ENCODE measurements around the gene TPO.
"Not testable (repeated sequence)": the region's sequence is repeated elsewhere in the genome, so short reads cannot be mapped to it uniquely, and the experiment has no call there.

The TPO gene

GRCh38 chr2:1488181-1488671 lies 75.0 kb downstream of the TPO start:
- no peak for DNase-seq

GRCh38 chr2:1488851-1489250 lies 75.6 kb downstream of the TPO start:
- no peak for DNase-seq

- no peak for DNase-seq
These were observed 76.2 kb downstream of the TPO start for GRCh38 chr2:1489486-1489885.

GRCh38 chr2:1490381-1490780 lies 77.1 kb downstream of the TPO start:
- not testable (repeated sequence) for DNase-seq

- no peak for DNase-seq
These were observed 78.5 kb downstream of the TPO start for GRCh38 chr2:1491751-1492150.

GRCh38 chr2:1492231-1492630 lies 79.0 kb downstream of the TPO start:
- DNase-seq = not testable (repeated sequence)

GRCh38 chr2:1492711-1493430 lies 79.6 kb downstream of the TPO start:
- no peak for DNase-seq

- no peak for DNase-seq
These were observed 80.3 kb downstream of the TPO start for GRCh38 chr2:1493431-1494126.

- DNase-seq = no peak
These were observed 81.0 kb downstream of the TPO start for GRCh38 chr2:1494257-1494656.

GRCh38 chr2:1494906-1495305 lies 81.6 kb downstream of the TPO start:
- no peak for DNase-seq

GRCh38 chr2:1495676-1496358 lies 82.6 kb downstream of the TPO start:
- no peak for DNase-seq

GRCh38 chr2:1496359-1496821 lies 83.1 kb downstream of the TPO start:
- no peak for DNase-seq

GRCh38 chr2:1497122-1497611 lies 83.9 kb downstream of the TPO start:
- DNase-seq = no peak

GRCh38 chr2:1498176-1498575 lies 84.9 kb downstream of the TPO start:
- DNase-seq = no peak

- no peak for DNase-seq
These were observed 86.0 kb downstream of the TPO start for GRCh38 chr2:1499033-1499795.

- no peak for DNase-seq
These were observed 88.0 kb downstream of the TPO start for GRCh38 chr2:1501038-1501851.

- DNase-seq = no peak
These were observed 88.7 kb downstream of the TPO start for GRCh38 chr2:1501991-1502390.

- no peak for DNase-seq
These were observed 89.6 kb downstream of the TPO start for GRCh38 chr2:1502891-1503304.

GRCh38 chr2:1503471-1504310 lies 90.4 kb downstream of the TPO start:
- DNase-seq = no peak

GRCh38 chr2:1504311-1504750 lies 91.1 kb downstream of the TPO start:
- no peak for DNase-seq

- no peak for DNase-seq
These were observed 91.8 kb downstream of the TPO start for GRCh38 chr2:1505031-1505441.
